ENCODE results near the gene RHOG.
A peak's percentile ranks its signal among the peaks of the same experiment; 100 is the strongest.

RHOG gene

GRCh38 chr11:3859373-3859881, 18.7 kb upstream of the RHOG start:
- DNase-seq (ENCODE audit: low read depth, low spot score), result no peak

DNA sequence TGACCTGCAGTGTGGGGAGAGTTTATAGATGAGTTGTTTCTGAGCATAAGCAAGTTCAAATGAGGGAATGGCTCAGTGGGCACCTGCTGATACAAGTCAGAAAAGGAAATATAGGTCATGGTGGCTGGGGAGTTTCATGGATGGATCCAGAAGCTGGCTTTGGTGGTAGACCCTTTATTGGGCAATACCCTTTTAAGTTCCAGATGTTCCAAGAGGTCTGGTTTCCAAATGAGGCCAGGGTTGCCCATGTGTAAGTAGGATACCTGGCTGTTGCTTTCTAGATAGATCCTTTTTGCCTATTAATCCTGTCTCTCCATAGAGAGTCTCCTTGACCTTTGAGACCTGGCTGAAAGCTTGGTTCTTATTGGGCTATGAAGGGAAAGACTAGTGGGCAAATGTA, 16.9 kb upstream of the RHOG start:
- DNase-seq (ENCODE audit: low read depth, low spot score), result no peak

- DNase-seq (ENCODE audit: low read depth, low spot score), result no peak
Measured at GRCh38 chr11:3856856-3857553, 16.2 kb upstream of the RHOG start.

GRCh38 chr11:3855808-3856491, 15.2 kb upstream of the RHOG start:
- no peak for DNase-seq (ENCODE audit: low read depth, low spot score)

DNA sequence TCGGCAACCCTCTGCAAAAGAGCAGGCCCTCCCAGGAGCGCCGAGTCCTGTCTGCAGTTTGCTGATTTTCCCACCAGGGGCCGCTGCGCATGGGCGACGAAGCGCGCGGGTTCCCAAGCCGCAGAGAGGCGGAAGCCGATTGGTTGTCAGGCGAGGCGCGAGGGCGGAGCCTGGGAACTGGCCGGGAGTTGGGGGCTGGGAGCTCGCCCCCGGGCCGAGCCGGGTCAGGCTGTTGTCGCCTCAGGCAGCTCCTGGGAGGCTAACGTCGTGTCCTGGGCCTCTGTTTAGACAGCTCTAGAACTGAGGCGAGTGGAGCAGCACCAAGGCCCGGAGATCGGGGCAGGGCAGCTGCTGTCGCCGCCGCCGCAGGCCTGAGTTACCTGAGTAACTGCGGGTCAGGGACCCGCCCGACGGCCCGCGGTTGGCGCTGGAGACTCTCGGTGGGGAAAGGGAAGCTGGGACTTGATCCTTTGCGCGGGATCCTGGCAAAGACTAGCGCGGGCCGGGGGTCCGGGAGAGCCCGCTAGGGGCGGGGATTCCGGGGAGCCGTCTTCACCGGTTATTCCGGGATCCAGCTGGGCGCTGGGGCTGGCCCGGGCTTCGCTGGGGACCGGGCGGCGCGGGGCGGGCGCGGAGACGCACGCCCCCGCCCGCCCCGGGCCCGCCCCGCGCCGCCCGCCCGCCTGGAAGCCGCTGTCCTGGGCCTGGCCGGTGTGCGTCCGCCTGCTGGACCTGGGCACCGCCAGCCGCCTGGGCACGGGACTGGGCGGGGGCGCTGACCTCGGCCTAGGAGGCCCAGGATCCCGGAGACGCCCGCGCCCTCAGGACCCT, 14.4 kb upstream of the RHOG start, which contains the start of gene STIM1:
TSS of gene STIM1 (plus strand) at position 688 of the 831 bp plus-strand sequence. CDS start 607 bp downstream, outside the sequence.
- peak; percentile 75 for DNase-seq (ENCODE audit: low read depth, low spot score)

GRCh38 chr11:3854660-3854976, 13.9 kb upstream of the RHOG start:
- no peak for DNase-seq (ENCODE audit: low read depth, low spot score)

DNA sequence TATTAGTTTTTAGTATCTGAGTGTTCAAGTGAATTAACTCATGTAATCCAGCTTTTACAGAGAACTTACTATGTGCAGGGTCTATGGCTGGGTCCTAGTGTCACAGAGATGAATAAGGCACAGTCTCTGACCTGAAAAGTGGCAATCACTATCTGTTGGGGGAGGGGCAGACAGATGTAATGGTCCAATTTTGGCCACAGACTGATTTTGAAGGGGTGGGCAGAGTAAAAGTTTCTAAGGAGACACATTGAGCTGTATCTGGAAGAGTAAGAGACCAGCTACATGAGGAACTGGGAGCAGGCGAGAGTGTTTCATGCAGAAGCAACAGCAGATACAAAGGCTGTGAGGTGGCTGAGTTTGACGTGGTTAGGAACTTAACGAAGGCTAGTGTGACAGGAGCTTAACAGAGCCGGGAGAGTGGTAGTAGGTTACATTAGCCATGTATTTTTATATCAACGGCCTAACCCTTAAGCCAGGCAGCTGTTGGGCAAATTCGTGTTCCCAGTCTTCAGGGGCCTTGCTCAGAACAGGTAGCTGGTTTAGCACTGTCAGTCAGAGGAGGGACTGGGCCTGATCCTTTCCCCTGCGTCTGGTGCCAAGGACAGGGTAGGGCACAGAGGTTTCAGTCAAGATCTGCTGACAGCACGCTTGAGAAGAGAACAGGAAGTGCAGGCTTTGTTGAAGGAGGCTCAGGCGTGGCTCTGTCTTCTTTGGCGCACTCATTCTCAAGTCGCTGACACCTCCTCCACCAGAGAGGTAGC, 13.3 kb upstream of the RHOG start:
- no peak for DNase-seq (ENCODE audit: low read depth, low spot score)

DNA sequence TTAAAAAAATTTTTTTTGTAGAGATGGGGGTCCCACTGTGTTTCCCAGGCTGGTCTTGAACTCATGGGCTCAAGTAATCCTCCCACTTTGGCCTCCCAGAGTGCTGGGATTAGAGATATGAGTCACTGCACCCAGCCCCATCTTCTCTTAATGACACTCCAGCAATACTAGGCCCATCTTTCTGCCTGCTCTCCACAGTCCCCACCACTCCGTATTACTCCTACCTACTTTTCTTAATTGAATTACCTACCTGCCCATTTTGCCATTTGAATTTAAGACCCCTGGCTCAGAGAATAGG, 12.7 kb upstream of the RHOG start:
- DNase-seq (ENCODE audit: low read depth, low spot score), result no peak

- no peak for DNase-seq (ENCODE audit: low read depth, low spot score)
Measured at GRCh38 chr11:3849297-3849874, 8.6 kb upstream of the RHOG start.

DNA sequence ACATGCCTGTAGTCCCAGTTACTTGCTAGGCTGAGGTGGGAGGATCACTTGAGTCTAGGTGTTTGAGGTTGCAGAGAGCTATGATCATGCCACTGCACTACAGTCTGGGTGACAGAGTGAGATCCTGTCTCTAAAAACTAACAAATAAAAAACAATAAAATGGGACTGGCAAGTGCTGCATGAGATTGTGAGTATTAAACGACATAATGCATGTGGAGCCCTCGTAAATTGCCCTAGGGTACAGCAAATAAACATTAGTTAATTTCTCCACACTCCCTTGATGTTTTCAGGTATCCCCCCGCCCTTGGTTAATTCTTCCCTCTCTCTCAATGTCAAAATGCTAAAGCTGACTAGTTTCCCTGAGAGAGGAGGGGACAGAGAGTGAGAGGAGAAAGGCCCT, 4.9 kb upstream of the RHOG start:
- DNase-seq (ENCODE audit: low read depth, low spot score), result no peak

- DNase-seq (ENCODE audit: low read depth, low spot score), result no peak
Measured at GRCh38 chr11:3845246-3845645, 4.5 kb upstream of the RHOG start.

DNA sequence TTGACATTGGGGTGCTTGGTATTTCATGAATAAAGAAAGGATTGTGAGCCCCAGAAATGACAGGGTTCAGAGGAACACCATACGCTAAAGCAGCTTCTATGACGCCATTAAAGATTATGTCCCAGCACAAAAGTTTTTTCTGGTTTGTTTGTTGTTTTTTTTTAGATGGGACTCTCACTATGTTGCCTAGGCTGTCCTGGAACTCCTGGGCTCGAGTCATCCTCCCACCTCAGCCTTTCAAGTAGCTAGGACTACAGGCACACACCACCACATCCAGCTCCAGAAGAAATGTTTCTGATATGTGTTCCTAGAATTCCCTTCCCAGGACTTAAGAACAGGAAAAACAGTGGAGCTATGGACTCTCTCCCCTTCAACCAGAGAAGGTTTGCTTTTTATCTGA, 2.6 kb upstream of the RHOG start:
- no peak for DNase-seq (ENCODE audit: low read depth, low spot score)

DNA sequence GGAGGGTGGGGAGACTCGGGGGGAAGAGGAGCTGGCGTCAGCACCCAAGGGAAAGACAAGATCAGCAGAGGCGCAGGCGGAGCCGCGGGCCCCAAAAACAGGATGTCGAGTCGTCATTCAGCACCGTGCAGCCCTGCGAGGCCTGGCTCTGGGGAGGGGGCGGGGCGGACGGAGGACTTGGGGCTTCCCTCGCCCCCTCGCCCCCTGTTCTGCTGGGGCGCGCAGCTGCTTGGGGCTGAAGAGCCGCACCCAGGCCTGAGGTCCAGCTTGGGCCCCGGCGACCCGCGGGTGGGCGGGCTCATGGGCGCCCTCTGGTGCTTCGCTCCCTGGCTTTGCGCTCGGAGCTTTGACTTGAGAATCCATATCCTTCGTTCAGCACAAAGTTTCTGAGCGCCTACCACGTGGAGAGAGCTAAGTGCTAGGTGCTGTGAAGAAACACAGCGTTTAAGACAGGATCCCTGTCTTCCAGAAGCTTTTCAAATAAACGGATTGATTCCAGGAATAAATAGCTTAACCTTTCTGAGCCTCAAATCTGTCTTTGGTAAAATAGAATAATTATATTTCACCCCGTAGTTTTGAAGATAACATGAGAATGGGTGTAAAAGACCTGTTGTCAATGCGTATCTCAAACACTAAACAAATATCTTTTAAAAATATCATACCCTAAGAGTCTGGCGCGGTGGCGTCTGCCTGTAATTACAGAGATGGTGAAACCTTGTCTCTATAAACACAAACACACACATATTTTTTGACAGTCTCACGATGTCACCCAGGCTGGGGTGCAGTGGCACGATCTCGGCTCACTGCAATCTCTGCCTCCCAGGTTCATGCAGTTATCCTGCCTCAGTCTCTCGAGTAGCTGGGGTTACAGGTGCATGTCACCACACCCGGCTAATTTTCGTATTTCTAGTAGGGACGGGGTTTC, 929 bp upstream of the RHOG start:
- peak; percentile 65 for DNase-seq (ENCODE audit: low read depth, low spot score)

DNA sequence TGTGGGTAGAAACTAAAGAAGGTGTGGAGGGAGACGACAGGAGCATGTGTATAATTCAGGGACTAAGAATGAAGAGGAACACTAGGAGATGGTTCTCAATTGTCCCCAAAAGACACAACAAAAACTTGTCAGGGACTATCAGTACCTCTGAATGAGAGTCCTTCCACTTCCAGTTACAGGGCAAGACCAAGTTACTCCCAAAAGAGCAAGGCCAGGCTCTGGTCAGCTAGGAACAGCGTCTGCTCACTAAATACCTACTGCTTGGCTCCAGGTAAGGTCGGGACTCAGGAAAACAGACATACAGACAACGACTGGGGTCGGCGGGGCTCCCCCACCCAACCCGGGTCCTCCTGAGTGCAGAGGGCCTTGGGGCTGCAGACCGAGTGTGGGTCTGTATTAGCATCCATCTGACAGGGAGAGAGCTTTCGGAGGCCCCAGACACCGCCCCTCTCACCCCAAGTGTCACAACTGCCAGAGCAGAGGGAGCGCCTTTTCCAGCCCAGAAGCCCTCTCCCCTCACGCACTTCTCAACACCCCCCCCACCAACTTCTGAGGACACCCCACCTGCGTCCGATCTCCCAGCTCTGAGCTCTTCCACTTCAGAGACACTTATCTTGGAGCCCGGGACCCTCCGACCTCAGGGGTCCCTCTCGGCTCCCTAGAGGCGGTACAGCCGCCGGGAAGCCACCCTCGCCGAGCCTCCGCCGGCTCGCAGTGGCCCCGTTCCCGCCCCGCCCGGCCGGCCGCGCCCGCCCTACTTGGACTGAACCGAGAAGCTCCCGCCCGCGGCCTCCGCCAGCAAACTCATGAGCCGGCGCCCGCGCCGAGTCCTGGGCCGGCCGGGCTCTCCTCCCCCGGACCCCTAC, 522 bp downstream of the RHOG start:
- DNase-seq (ENCODE audit: low read depth, low spot score), result no peak

DNA sequence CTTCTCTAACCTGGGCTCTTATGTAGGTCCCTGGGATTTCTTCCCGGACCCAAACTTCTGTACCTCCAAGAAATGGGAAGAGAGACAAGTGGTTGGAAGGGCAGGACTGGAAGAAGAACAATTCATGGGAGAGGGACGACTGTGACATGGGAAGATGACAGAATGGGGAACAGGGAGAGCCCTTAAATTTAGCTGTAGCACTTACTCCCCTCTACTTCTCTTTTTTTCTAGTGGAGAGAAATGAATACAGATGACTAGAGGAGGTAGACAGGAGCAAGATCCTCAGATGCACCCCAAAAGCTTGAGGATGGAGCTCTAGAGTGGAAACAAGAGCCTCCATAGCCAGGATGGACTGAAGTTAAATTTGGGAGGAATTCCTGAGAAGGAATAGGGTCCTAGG, 2.3 kb downstream of the RHOG start:
- DNase-seq (ENCODE audit: low read depth, low spot score), result no peak

- DNase-seq (ENCODE audit: low read depth, low spot score), result no peak
Measured at GRCh38 chr11:3837793-3838192, 3.0 kb downstream of the RHOG start.

- DNase-seq (ENCODE audit: low read depth, low spot score), result no peak
Measured at GRCh38 chr11:3836903-3837302, 3.9 kb downstream of the RHOG start.

DNA sequence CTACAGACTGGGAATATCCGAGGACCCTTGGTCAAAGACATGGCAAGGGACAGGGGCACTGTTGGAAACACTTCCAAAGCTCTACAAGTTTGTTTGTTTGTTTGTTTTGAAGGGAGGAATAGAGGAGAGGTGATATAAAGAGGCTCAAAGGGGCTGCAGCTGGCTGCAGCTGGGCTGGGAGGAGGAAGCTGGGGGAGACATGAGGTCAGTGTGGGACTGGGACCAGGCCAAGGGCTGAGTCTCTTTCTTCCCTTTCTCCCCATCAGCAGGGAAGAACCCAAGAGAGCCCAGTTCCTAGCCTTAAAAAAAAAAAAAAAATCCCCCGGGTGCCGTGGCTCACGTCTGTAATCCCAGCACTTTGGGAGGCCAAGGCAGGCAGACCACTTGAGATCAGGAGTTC, 5.0 kb downstream of the RHOG start:
- no peak for DNase-seq (ENCODE audit: low read depth, low spot score)

DNA sequence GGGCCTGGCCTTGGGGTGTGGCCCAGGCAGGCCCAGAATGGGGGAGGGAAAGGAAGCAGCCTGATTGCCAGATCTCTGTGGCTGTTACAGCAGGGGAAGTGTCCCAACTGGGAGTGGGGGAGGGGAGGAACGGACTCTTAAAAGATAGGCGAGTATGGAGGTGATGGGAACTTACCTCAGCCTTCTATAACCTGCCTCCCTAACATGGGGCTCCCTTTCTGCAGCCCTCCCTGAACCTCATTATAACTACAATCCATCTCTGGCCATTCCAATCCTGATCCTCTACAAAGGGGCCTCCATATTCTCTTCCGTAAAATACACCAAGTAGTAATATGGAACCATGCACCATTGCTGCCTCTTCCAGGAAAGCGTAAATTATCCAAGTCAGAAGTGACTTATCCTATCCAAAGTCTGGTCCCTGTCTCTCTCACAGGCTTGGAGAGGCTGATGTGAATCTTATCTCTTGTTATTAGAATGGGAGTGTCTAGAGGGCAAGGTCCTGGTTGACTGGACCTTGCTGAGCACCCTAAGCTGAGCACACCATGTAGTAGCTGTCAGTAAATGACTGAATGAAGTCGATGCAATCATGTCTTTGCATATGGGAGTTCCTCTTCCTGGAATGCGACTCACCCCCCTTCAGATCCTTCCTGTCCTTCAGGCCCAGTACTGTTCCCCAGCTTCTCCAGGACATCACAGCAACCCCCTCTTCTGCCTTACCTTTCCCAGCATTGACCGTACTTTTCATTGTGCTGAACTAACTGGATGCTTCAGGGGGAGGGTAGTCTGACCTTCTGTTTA, 5.9 kb downstream of the RHOG start:
- DNase-seq (ENCODE audit: low read depth, low spot score), result no peak
